HEK293T (cell line): ENCODE data around the gene KIR2DL1.
"Not testable (repeated sequence)": the region's sequence is repeated elsewhere in the genome, so short reads cannot be mapped to it uniquely, and the experiment has no call there.

Experiments used
- CTCF ChIA-PET: fragments of 350-600 bp; formaldehyde crosslinking; extraction: SDS; loops from one replicate; lab custom pipeline; 2021; ENCODE audit warnings: antibody characterized with exemption, inconsistent platforms; lab: Yijun Ruan, JAX
- POLR2A ChIA-PET: fragments of 350-600 bp; formaldehyde crosslinking; extraction: SDS; loops from one replicate; lab custom pipeline; 2020; ENCODE audit warnings: antibody characterized with exemption, inconsistent platforms; lab: Yijun Ruan, JAX
- DNase-seq: peaks from one replicate; pipeline ENCODE4 v3.0.0; 2012; ENCODE audit warnings: mixed read lengths; ENCODE audit errors: extremely low spot score
- ARNT ChIP-seq: fragments of 450-650 bp; IDR thresholded peaks from 2 replicates; pipeline ENCODE4 v1.6.1; 2017; ENCODE audit warnings: mild to moderate bottlenecking
- BHLHE40 ChIP-seq: fragments of 450-650 bp; IDR thresholded peaks from 2 replicates; pipeline ENCODE4 v1.6.1; 2016; ENCODE audit warnings: mild to moderate bottlenecking, moderate library complexity, borderline replicate concordance
- CTBP1 ChIP-seq: fragments of 450-650 bp; IDR thresholded peaks from 2 replicates; pipeline ENCODE4 v1.6.1; 2016; ENCODE audit warnings: borderline replicate concordance
- ELF4 ChIP-seq: fragments of 450-650 bp; IDR thresholded peaks from 2 replicates; pipeline ENCODE4 v1.6.1; 2017; ENCODE audit warnings: antibody characterized with exemption
- FOXA1 ChIP-seq: fragments of 450-650 bp; IDR thresholded peaks from 2 replicates; pipeline ENCODE4 v1.6.1; 2016; ENCODE audit warnings: mild to moderate bottlenecking
- FOXK2 ChIP-seq: fragments of 450-650 bp; IDR thresholded peaks from 2 replicates; pipeline ENCODE4 v1.6.1; 2016; ENCODE audit warnings: mild to moderate bottlenecking
- FOXM1 ChIP-seq: fragments of 450-650 bp; IDR thresholded peaks from 2 replicates; pipeline ENCODE4 v1.6.1; 2017; ENCODE audit warnings: mild to moderate bottlenecking, borderline replicate concordance
- HDGF ChIP-seq: fragments of 450-650 bp; IDR thresholded peaks from 2 replicates; pipeline ENCODE4 v1.6.1; 2017; ENCODE audit warnings: antibody characterized with exemption, borderline replicate concordance
- L3MBTL2 ChIP-seq: fragments of 450-650 bp; conservative IDR thresholded peaks from 2 replicates; pipeline ENCODE4 v1.6.1; 2016; ENCODE audit warnings: mild to moderate bottlenecking
- LEF1 ChIP-seq: fragments of 450-650 bp; IDR thresholded peaks from 2 replicates; pipeline ENCODE4 v1.6.1; 2017; ENCODE audit warnings: mild to moderate bottlenecking, borderline replicate concordance
- NFRKB ChIP-seq: fragments of 450-650 bp; IDR thresholded peaks from 2 replicates; pipeline ENCODE4 v1.6.1; 2016; ENCODE audit warnings: mild to moderate bottlenecking, moderate library complexity
- SP1 ChIP-seq: fragments of 450-650 bp; IDR thresholded peaks from 2 replicates; pipeline ENCODE4 v1.6.1; 2017
- SUZ12 ChIP-seq: fragments of 450-650 bp; IDR thresholded peaks from 2 replicates; pipeline ENCODE4 v1.6.1; 2016; ENCODE audit warnings: mild to moderate bottlenecking
- TARDBP ChIP-seq: fragments of 450-650 bp; IDR thresholded peaks from 2 replicates; pipeline ENCODE4 v1.6.1; 2016
- ZNF384 ChIP-seq: fragments of 450-650 bp; IDR thresholded peaks from 2 replicates; pipeline ENCODE4 v1.6.1; 2016
- TF ChIP-seq, protein P1 (sequence below): fragments of 450-650 bp; IDR thresholded peaks from 2 replicates; pipeline ENCODE4 v1.6.1; 2016

KIR2DL1 gene

DNA sequence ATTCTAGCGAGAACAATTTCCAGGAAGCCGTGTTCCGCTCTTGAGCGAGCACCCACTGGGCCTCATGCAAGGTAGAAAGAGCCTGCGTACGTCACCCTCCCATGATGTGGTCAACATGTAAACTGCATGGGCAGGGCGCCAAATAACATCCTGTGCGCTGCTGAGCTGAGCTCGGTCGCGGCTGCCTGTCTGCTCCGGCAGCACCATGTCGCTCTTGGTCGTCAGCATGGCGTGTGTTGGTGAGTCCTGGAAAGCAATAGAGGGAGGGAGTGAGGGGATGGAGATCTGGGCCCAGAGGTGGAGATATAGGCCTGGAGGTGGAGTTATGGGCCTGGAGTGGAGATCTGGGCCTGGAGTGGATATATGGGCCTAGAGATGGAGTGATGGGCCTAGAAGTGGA is at the start of gene KIR2DL1:
Gene KIR2DL1, plus strand, starts transcription at position 148 of the 400 bp plus-strand sequence. Its CDS starts 58 bp downstream, at position 206.
- POLR2A ChIA-PET, CTCF ChIA-PET, DNase-seq: not testable (repeated sequence)

DNA sequence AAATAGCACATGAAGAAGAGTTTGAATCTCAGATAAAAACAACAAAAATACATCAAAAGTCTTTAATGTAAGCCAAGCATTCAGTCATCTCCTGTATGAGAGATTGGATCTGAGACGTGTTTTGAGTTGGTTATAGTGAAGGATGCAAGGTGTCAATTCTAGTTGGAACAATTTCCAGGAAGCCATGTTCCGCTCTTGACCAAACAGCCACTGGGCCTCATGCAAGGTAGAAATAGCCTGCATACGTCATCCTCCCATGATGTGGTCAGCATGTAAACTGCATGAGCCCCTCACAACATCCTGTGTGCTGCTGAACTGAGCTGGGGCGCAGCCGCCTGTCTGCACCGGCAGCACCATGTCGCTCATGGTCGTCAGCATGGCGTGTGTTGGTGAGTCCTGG is 45.5 kb upstream of the KIR2DL1 start, which contains the start of gene KIR3DL3:
Gene KIR3DL3, plus strand, starts transcription at position 301 of the 400 bp plus-strand sequence. Its CDS starts 55 bp downstream, at position 356.
- ChIA-PET POLR2A (no interaction called here), CTCF (no interaction called here)
- no peak for DNase-seq

DNA sequence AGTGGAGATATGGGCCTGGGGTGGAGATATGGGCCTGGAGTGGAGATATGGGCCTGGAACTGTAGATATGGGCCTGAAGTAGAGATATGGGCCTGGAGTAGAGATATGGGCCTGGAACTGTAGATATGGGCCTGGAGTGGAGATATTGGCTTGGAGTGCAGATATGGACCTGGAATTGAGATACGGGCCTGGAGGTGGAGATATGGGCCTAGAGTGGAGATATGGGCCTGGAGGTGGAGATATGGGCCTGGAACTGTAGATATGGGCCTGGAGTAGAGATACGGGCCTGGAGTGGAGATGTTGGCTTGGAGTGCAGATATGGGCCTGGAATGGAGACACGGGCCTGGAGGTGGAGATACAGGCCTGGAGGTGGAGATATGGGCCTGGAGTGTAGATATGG is 44.9 kb upstream of the KIR2DL1 start:
- ChIA-PET POLR2A (no interaction called here), CTCF (no interaction called here)
- no peak for DNase-seq
- no peak for TF ChIP-seq SP1
- no peak for TF ChIP-seq CTBP1
- TF ChIP-seq, protein P1, sequence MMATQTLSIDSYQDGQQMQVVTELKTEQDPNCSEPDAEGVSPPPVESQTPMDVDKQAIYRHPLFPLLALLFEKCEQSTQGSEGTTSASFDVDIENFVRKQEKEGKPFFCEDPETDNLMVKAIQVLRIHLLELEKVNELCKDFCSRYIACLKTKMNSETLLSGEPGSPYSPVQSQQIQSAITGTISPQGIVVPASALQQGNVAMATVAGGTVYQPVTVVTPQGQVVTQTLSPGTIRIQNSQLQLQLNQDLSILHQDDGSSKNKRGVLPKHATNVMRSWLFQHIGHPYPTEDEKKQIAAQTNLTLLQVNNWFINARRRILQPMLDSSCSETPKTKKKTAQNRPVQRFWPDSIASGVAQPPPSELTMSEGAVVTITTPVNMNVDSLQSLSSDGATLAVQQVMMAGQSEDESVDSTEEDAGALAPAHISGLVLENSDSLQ, result no peak
- no peak for TF ChIP-seq FOXK2
- no peak for TF ChIP-seq FOXM1
- no peak for TF ChIP-seq LEF1
- TF ChIP-seq NFRKB, result no peak
- no peak for TF ChIP-seq HDGF
- no peak for TF ChIP-seq ELF4
- TF ChIP-seq FOXA1, result no peak
- no peak for TF ChIP-seq L3MBTL2
- TF ChIP-seq TARDBP, result no peak
- no peak for TF ChIP-seq BHLHE40
- no peak for TF ChIP-seq SUZ12
- no peak for TF ChIP-seq ZNF384
- TF ChIP-seq ARNT, result no peak

More for the DNA sequence above, 45.5 kb upstream of the KIR2DL1 start, which contains the start of gene KIR3DL3:
- TF ChIP-seq FOXK2 (no peak), L3MBTL2 (no peak), FOXM1 (no peak), TARDBP (no peak), SP1 (no peak), CTBP1 (no peak), LEF1 (no peak), BHLHE40 (no peak), HDGF (no peak), ARNT (no peak), FOXA1 (no peak), ZNF384 (no peak), ELF4 (no peak), NFRKB (no peak), SUZ12 (no peak)
- TF ChIP-seq, protein P1, result no peak

DNA sequence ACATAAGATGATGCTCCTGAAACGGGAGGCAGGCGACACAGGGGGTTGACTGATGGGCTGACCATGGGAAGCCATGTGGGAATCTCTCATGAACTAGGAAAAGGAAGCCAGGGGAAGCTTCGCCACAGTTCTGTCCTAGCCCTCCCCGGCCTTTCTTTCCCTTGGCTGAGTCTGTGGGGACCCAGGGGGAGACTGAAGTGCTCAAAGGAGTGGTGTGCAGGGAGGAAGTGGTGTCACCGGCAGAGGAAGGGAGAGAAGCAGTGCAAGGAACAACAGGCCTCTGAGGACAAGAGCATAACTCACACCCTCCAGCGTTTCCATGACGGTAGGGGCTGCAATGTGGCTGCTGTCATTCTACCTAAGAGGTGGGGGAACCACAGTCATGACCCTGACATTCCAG is 44.3 kb upstream of the KIR2DL1 start:
- ChIA-PET CTCF (no interaction called here), POLR2A (no interaction called here)
- TF ChIP-seq LEF1 (no peak), SP1 (no peak), ARNT (no peak), FOXM1 (no peak), HDGF (no peak), L3MBTL2 (no peak)
- DNase-seq, result no peak

DNA sequence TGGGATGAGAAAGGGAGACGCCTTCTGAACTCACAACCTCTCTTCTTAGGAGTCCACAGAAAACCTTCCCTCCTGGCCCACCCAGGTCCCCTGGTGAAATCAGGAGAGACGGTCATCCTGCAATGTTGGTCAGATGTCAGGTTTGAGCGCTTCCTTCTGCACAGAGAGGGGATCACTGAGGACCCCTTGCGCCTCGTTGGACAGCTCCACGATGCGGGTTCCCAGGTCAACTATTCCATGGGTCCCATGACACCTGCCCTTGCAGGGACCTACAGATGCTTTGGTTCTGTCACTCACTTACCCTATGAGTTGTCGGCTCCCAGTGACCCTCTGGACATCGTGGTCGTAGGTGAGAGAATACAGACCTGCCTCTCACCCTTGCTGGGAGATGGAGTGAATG is 42.0 kb upstream of the KIR2DL1 start:
- CTCF ChIA-PET, result no interaction called here
- TF ChIP-seq FOXM1 (no peak), SUZ12 (no peak), FOXK2 (no peak), SP1 (no peak), HDGF (no peak), LEF1 (no peak), FOXA1 (no peak), ELF4 (no peak), ARNT (no peak), L3MBTL2 (no peak), ZNF384 (no peak), NFRKB (no peak), CTBP1 (no peak), TARDBP (no peak)
- TF ChIP-seq, protein P1, result no peak
- POLR2A ChIA-PET, result no interaction called here
- no peak for DNase-seq

DNA sequence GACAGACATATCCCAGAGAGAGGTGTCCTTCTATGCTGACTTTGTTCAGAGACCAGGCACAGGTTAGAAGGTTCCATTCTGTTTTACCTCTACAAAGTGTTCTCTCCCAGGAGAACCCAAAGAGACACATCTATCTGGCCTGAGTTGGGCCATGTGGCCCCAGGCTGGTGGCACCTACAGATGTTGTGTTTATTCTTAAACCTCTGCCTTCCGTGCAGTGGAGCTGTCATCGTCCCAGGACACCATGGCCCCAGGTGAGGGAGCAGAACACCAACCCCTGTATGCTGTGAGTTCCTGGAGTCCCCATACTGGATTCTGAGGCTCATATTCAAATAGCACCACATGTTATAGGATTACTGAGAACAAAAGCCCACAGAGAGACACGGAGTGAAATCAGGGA is 41.4 kb upstream of the KIR2DL1 start:
- ChIA-PET POLR2A (no interaction called here), CTCF (no interaction called here)
- DNase-seq, result no peak
- TF ChIP-seq, protein P1, result no peak
- TF ChIP-seq NFRKB, result no peak
- no peak for TF ChIP-seq HDGF
